HepG2 (cell line): Measurements from ENCODE around the gene VGLL4. TPM values are rescaled to one million over a fixed set of nuclear protein-coding genes. Genes with fewer than 3 reads are reported as not detected.

Source experiments
- CEBPB ChIP-seq: IDR thresholded peaks from 2 replicates; pipeline ENCODE4 v1.6.1; 2011; ENCODE audit warnings: low read depth, low read length, improper control_type of control experiment, borderline replicate concordance
- NCOR1 ChIP-seq: fragments of 200-600 bp; sonication (generic); IDR thresholded peaks from 2 replicates; pipeline ENCODE4 v1.7.0; 2017; ENCODE audit warnings: antibody characterized with exemption, low read length, borderline replicate concordance
- PAXIP1 ChIP-seq: sonication (generic); formaldehyde crosslinking; conservative IDR thresholded peaks from 2 replicates; pipeline ENCODE4 v1.4.0; 2020; ENCODE audit warnings: mild to moderate bottlenecking, missing genetic modification reagents, moderate library complexity
- TCF7L2 ChIP-seq: IDR thresholded peaks from 2 replicates; pipeline ENCODE4 v1.6.1; 2011; ENCODE audit warnings: mild to moderate bottlenecking, low read depth, low read length, moderate library complexity
- USF2 ChIP-seq, 2 experiments: sonication (generic) in 1 of 2; formaldehyde crosslinking in 1 of 2; IDR thresholded peaks; 2 replicates each; pipeline versions ENCODE4 v1.5.1 to v1.6.1; 2011 to 2020; ENCODE audit warnings: borderline replicate concordance in 1 of 2, low read depth in 1 of 2, low read length in 1 of 2, mild to moderate bottlenecking in 1 of 2, missing genetic modification reagents in 1 of 2, moderate library complexity in 1 of 2
- YEATS2 ChIP-seq: sonication (generic); formaldehyde crosslinking; IDR thresholded peaks from 2 replicates; pipeline ENCODE4 v1.4.0; 2020; ENCODE audit warnings: missing genetic modification reagents, borderline replicate concordance
- ZNF788 ChIP-seq: sonication (generic); formaldehyde crosslinking; IDR thresholded peaks from 2 replicates; pipeline ENCODE4 v1.5.0; 2020; ENCODE audit warnings: mild to moderate bottlenecking, missing genetic modification reagents, borderline replicate concordance
- ZSCAN22 ChIP-seq: sonication (generic); formaldehyde crosslinking; IDR thresholded peaks from 2 replicates; pipeline ENCODE4 v1.4.0; 2020; ENCODE audit warnings: mild to moderate bottlenecking, missing genetic modification reagents
- polyA plus RNA-seq, 8 experiments: library from polyadenylated mRNA; depleted of rRNA in 3 of 8; stranded (reverse) in 7 of 8; unstranded in 1 of 8; fragments of >200 nt; fragmentation: Illumina TruSeq in 4 of 8; extraction: Trizol in 4 of 8; gene quantifications; 2 replicates each; pipeline versions ENCODE4 v1.2.1 to v1.2.3, GENCODE V29; 2011 to 2016; ENCODE audit warnings: low read depth in 4 of 8, missing spikeins in 1 of 8, mixed read lengths in 1 of 8; ENCODE audit not compliant: insufficient read depth in 1 of 8
- total RNA-seq, 5 experiments: library from RNA; depleted of rRNA; stranded (reverse); fragments of >200 nt; fragmentation: Illumina TruSeq; extraction: Trizol; gene quantifications; 2 replicates each; pipeline ENCODE4 v1.2.3, GENCODE V29; 2016; ENCODE audit warnings: low read depth in 1 of 5
- TF ChIP-seq, protein P1 (sequence below): sonication (generic); formaldehyde crosslinking; IDR thresholded peaks from 2 replicates; pipeline ENCODE4 v1.5.0; 2020; ENCODE audit warnings: mild to moderate bottlenecking, missing genetic modification reagents, borderline replicate concordance
- TF ChIP-seq, protein P2 (sequence below): sonication (generic); formaldehyde crosslinking; IDR thresholded peaks from 2 replicates; pipeline ENCODE4 v1.4.0; 2020; ENCODE audit warnings: mild to moderate bottlenecking, missing genetic modification reagents

VGLL4 gene
- total and polyA plus RNA-seq, 2 of the 13 experiments (the other 11 are each of a cell fraction or from before 2014, with no cell fraction given), result 23.2 to 39.0 TPM

- TF ChIP-seq, protein P1, sequence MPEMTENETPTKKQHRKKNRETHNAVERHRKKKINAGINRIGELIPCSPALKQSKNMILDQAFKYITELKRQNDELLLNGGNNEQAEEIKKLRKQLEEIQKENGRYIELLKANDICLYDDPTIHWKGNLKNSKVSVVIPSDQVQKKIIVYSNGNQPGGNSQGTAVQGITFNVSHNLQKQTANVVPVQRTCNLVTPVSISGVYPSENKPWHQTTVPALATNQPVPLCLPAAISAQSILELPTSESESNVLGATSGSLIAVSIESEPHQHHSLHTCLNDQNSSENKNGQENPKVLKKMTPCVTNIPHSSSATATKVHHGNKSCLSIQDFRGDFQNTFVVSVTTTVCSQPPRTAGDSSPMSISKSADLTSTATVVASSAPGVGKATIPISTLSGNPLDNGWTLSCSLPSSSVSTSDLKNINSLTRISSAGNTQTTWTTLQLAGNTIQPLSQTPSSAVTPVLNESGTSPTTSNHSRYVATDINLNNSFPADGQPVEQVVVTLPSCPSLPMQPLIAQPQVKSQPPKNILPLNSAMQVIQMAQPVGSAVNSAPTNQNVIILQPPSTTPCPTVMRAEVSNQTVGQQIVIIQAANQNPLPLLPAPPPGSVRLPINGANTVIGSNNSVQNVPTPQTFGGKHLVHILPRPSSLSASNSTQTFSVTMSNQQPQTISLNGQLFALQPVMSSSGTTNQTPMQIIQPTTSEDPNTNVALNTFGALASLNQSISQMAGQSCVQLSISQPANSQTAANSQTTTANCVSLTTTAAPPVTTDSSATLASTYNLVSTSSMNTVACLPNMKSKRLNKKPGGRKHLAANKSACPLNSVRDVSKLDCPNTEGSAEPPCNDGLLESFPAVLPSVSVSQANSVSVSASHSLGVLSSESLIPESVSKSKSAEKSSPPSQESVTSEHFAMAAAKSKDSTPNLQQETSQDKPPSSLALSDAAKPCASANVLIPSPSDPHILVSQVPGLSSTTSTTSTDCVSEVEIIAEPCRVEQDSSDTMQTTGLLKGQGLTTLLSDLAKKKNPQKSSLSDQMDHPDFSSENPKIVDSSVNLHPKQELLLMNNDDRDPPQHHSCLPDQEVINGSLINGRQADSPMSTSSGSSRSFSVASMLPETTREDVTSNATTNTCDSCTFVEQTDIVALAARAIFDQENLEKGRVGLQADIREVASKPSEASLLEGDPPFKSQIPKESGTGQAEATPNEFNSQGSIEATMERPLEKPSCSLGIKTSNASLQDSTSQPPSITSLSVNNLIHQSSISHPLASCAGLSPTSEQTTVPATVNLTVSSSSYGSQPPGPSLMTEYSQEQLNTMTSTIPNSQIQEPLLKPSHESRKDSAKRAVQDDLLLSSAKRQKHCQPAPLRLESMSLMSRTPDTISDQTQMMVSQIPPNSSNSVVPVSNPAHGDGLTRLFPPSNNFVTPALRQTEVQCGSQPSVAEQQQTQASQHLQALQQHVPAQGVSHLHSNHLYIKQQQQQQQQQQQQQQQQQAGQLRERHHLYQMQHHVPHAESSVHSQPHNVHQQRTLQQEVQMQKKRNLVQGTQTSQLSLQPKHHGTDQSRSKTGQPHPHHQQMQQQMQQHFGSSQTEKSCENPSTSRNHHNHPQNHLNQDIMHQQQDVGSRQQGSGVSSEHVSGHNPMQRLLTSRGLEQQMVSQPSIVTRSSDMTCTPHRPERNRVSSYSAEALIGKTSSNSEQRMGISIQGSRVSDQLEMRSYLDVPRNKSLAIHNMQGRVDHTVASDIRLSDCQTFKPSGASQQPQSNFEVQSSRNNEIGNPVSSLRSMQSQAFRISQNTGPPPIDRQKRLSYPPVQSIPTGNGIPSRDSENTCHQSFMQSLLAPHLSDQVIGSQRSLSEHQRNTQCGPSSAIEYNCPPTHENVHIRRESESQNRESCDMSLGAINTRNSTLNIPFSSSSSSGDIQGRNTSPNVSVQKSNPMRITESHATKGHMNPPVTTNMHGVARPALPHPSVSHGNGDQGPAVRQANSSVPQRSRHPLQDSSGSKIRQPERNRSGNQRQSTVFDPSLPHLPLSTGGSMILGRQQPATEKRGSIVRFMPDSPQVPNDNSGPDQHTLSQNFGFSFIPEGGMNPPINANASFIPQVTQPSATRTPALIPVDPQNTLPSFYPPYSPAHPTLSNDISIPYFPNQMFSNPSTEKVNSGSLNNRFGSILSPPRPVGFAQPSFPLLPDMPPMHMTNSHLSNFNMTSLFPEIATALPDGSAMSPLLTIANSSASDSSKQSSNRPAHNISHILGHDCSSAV, result no peak
- TF ChIP-seq USF2 (IDR thresholded peaks at IDR 0.05; ENCODE audit: low read depth, low read length), result no peak
- TF ChIP-seq USF2 (CRISPR knock-in tag; IDR thresholded peaks at IDR 0.05; ENCODE audit: borderline replicate concordance), result peak; percentile 30; the same call in 1 of the 2 replicates
- TF ChIP-seq, protein P2, sequence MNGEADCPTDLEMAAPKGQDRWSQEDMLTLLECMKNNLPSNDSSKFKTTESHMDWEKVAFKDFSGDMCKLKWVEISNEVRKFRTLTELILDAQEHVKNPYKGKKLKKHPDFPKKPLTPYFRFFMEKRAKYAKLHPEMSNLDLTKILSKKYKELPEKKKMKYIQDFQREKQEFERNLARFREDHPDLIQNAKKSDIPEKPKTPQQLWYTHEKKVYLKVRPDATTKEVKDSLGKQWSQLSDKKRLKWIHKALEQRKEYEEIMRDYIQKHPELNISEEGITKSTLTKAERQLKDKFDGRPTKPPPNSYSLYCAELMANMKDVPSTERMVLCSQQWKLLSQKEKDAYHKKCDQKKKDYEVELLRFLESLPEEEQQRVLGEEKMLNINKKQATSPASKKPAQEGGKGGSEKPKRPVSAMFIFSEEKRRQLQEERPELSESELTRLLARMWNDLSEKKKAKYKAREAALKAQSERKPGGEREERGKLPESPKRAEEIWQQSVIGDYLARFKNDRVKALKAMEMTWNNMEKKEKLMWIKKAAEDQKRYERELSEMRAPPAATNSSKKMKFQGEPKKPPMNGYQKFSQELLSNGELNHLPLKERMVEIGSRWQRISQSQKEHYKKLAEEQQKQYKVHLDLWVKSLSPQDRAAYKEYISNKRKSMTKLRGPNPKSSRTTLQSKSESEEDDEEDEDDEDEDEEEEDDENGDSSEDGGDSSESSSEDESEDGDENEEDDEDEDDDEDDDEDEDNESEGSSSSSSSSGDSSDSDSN (CRISPR knock-in tag), result peak; percentile 18; the same call in 1 of the 2 replicates
- TF ChIP-seq PAXIP1 (CRISPR knock-in tag), result peak; percentile 36; the same call in 1 of the 2 replicates
- 0 out of 2 replicates have a peak, but pooled peaks have one; percentile 30 for TF ChIP-seq NCOR1
- TF ChIP-seq ZNF788 (CRISPR knock-in tag), result no peak
- 0 out of 2 replicates have a peak, but pooled peaks have one; percentile 32 for TF ChIP-seq YEATS2 (CRISPR knock-in tag)
- no peak for TF ChIP-seq ZSCAN22 (CRISPR knock-in tag)
- no peak for TF ChIP-seq TCF7L2
- TF ChIP-seq CEBPB, result no peak
Observed at GRCh38 chr3:11612515-11613188, 31.1 kb downstream of the VGLL4 start (continued).
